EH (cell line): Measurements from ENCODE around the gene PTPRR.

Experiments
- DNase-seq: peaks from one replicate; pipeline ENCODE4 v3.0.0-alpha.2; 2015; ENCODE audit warnings: low read depth

PTPRR gene, protein sequence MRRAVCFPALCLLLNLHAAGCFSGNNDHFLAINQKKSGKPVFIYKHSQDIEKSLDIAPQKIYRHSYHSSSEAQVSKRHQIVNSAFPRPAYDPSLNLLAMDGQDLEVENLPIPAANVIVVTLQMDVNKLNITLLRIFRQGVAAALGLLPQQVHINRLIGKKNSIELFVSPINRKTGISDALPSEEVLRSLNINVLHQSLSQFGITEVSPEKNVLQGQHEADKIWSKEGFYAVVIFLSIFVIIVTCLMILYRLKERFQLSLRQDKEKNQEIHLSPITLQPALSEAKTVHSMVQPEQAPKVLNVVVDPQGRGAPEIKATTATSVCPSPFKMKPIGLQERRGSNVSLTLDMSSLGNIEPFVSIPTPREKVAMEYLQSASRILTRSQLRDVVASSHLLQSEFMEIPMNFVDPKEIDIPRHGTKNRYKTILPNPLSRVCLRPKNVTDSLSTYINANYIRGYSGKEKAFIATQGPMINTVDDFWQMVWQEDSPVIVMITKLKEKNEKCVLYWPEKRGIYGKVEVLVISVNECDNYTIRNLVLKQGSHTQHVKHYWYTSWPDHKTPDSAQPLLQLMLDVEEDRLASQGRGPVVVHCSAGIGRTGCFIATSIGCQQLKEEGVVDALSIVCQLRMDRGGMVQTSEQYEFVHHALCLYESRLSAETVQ

GRCh38 chr12:70920251-70920851 is at the start of gene PTPRR:
TSS of gene PTPRR (minus strand) at chr12:70920738. CDS start at chr12:70920390, 348 bp downstream.
- DNase-seq = no peak

DNA sequence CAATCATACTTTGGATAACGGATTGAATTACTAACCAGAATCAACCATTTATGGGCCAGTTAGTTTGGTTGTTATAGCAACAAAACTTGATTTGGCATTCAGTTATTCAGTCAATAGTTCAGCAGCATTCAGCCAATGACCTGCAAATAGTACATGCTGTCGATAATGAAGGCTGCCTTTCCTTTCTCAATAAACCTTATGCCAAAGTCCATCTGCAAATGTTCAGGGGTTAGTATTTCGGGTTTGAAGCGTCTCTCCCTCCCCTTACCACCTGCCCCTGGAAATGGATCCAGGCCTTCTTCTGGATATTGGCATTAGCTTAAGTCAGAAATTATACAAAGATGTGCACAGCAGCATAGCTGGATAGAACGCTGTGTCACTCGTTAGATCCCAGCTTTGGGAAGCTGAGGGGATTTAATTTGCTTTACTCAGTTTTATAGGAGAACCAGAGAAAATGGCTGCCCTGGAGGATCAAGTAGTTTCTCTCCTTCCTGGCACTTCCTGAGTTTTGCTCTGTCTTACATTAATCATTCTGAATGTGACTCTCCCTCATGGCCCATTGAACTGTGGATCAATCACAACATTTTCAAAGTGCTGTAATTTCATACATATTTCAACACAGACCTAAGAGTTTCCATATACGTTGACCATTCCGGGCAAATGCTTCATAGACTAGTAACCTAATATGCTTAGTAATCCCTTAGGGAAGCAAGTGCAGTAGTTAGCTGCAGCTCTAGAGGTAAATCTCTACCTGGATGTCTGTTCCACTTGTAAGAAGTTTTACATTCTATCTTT is 46.7 kb upstream of the PTPRR start:
- DNase-seq = no peak

DNA sequence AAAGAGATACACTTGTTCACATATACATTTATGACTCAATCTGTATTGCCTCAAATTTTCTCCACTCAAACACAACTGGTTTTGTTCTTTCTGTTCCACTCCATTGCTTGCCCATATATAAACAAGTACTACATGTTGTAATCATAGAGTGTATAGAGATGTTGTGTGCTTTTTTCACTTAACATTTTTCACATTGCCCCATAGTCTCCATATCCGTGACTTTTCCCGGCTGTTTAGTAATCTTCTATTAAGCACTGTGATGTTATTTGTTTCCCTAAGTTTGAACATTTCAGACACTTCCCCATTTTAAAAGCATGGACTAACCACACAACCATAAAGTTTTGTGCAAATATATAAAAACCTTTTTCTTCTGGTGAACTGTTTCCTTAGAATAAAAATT is 45.5 kb upstream of the PTPRR start:
- no peak for DNase-seq

DNA sequence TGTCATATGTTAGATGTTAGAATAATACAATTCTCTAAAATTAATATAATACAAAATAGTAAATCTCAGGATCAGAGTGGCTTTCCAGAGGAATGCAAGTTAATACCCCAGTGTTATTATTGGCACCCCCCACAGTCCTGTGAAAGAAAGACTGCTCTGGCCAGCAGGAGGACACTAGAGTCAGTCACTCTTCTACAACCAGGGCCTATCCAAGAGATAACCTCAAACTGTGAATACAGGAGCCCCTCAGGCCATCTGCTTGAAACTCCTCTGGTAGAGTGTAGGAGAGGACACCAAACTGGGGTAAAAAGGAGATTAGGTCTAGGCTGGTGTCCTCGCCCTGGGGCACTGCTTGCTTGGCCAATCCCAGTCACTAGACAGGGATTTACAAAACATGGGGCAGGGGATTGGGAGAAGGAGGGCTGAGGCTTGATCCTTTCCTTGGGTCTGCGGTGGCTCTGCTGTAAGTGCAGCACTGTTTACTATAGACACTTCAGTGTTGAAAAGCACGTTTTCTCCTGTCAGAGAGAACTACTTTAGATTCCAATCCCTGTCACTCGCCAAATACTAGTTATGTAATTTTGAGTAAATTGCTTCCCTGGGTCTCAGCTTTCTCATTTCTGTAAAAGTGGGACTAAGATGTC is 44.5 kb upstream of the PTPRR start:
- no peak for DNase-seq

GRCh38 chr12:70963081-70963660 is 42.6 kb upstream of the PTPRR start:
- DNase-seq = no peak

- DNase-seq = no peak
Measured at GRCh38 chr12:70962226-70962794, 41.8 kb upstream of the PTPRR start.

DNA sequence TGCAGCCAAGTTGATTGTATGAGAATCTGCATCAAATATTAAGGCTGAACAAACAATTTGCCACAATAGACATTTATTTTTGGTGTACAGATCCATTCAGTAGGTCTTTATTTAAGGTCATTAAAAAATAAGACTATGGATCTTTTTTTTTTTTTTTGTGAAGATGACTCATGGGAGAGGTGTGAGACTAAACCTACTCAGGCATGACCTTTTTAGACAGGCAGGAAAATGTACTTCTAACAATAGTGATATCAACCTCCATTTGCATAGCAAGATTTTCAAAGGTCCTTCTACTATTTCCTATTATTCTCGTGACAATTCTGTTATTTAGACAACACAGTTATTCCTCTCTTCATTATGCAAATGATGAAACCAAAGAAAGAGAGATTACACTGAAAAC is 39.9 kb upstream of the PTPRR start:
- DNase-seq = no peak

DNA sequence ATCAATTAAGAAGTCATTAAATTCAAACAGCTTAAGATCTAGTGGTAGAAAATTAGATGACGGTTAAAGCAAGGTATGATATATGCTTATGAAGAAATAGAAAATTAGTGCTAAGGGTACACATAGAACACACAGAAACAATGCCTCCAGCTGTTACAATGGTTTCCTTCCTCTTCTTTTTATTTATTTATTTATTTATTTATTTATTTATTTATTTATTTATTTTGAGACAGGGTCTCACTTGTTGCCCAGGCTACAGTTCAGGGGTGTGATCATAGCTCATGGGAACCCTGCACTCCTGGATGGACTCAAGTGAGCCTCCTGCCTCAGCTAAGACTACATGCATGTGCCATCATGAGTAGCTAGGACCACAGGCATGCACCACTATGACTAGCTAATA is 34.9 kb upstream of the PTPRR start:
- DNase-seq = no peak

DNA sequence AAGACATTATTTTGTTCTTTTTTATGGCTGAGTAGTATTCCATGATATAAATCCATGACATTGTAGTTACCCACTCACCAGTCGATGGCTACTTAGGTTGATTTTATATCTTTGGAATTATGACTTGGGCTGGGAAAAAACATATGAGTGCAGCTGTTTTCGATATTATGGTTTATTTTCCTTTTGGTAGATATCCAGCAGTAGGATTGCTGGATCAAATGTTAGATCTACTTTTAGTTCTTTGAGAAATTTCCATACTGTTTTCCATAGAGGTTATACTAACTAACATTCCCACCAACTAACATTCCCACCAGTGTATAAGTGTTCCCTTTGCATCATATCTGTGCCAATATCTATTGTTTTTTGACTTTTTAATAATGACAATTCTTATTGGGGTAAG is 29.9 kb upstream of the PTPRR start:
- no peak for DNase-seq

DNA sequence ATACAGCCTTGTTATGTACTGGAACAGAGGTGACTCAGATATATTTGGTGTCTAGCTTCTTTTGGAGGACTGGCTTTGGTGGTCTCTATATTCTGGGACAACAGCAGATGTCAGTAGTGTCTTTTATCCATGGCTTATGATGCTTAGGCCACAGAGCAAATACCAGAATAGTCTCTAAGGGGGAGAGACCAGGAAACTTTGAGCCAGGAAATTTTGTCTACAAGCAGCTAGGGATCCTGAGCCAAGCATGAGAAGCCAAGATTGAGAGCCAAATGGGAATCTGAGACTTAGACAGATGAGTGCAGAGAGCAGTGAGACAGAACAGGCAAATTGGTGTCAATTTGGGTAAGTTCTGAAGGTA is 28.4 kb upstream of the PTPRR start:
- no peak for DNase-seq

DNA sequence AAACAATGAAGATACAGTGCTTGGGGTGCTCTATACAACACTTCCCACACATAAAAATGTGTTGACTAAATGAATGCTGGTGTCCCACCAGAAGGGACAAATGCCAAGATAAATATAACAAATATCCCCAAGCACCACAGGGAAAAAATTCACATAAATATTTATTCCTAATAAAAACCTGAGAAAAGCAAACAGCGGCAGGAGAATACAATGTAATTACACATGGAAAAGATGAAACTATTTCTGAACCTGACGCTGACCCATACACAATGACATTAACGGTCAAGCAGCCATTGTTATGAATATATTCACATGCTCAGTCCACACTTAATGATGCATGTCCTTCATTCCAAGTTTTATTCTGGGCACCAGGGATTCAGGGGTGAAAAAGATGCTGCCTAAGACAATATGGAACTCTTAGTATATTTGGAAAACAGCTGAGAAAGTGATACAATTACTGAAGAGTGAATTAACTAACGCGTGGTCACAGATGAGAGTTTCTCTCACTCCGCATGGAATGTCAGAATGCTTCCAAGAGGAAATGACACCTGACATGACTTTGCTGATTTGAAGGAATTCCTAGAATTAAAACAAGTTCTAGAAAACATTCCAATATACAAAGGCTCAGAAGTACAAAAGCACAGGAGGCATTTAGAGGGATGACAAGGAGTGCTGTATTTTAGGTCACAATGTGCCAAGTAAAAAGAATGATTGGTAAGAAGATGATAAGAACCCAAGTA is 27.9 kb upstream of the PTPRR start:
- DNase-seq = no peak

GRCh38 chr12:70936203-70936813 is 15.8 kb upstream of the PTPRR start:
- no peak for DNase-seq

DNA sequence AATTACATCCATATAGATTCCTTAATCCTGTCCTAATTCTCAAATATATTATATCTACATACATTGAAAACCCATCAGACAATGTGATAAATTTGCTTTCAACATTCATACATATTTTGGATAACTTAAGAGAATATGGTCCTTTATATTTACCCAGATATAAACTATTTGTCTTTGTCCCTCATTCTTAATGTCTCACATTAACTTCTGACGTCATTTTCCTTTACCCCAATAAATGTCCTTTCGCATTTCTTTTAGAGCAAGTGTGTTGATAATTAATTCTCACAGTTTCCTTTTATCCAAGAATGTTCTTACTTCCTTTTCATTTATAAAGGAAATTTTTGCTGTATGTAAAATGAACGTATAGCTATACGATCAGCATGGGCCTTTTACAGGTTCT is 12.6 kb upstream of the PTPRR start:
- DNase-seq = no peak

DNA sequence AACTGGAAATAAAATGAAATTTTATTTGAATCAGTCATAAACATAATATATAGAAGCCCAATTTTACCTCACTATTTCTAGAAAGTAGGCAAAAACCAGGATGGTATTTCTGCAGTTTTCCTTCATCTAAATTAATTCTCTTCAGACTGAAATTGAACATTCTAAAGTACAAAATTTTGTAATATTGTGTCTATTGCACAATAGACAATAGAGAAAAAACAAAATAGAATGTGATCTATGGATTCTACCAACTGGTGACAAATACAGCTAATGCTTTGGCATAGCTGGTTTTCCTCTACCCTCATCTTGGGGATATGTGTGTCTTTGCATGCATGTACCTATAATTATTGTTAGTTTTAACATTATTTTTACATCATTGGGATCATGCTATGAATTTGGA is 8.5 kb upstream of the PTPRR start:
- DNase-seq = no peak

- no peak for DNase-seq
Measured at GRCh38 chr12:70928071-70928470, 7.5 kb upstream of the PTPRR start.

DNA sequence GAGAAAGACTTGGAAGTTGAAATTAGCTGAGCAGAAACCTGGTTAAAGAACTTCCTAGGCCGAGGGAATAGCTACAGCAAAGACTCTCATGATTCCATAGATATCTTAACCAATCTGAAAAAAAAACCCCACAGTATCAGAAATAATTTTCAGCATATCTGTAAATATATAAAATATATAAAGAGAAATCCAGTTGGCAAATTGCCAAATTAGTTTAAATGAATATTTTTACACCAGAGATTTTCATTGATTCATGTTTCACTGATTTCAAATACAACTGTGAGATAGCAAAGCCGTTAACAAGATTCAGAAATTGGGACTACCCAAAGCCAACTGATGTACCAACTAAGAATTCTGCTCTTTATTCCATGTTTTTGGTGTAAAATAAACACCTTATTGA is 6.8 kb upstream of the PTPRR start:
- no peak for DNase-seq

GRCh38 chr12:70925539-70925938 is 5.0 kb upstream of the PTPRR start:
- no peak for DNase-seq

DNA sequence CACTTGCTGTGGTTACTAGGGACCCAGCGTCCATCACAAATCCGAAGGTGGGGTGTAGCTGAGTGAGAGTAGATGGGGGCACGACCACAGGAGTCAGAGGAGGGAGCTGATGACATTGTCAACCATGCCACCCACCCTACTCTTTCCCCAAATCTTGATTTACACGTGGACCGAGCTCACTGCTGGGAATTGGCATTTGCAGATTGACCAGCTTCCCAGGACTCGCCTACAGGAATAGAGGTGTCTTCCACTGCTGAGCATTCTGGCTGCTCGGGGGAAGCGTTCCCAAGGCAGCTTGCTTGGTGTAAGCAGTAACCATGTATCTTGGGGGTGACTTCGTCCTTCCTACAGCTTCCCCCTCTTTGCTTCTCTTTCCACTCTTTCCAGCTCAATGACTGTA is 353 bp upstream of the PTPRR start:
- no peak for DNase-seq

- DNase-seq = no peak
Measured at GRCh38 chr12:70919597-70920035, 922 bp downstream of the PTPRR start.

GRCh38 chr12:70919176-70919575 is 1.4 kb downstream of the PTPRR start:
- no peak for DNase-seq
